GM10266 (cell line): ENCODE results near the gene REEP1.
"Not testable (repeated sequence)": the region's sequence is repeated elsewhere in the genome, so short reads cannot be mapped to it uniquely, and the experiment has no call there.

Source experiments
- DNase-seq: peaks from one replicate; pipeline ENCODE4 v3.0.0; 2012; ENCODE audit errors: extremely low spot score
- CTCF ChIP-seq: IDR thresholded peaks from 2 replicates; pipeline ENCODE4 v1.5.1; 2012; ENCODE audit warnings: mild to moderate bottlenecking, low read depth; ENCODE audit not compliant: control insufficient read depth, insufficient read depth; ENCODE audit errors: missing control alignments

Gene REEP1

GRCh38 chr2:86352137-86352726, 14.8 kb upstream of the REEP1 start:
- TF ChIP-seq CTCF: no peak
- DNase-seq: no peak

- no peak for DNase-seq
Measured at GRCh38 chr2:86350751-86351150, 13.3 kb upstream of the REEP1 start.

GRCh38 chr2:86347401-86347800, 10.0 kb upstream of the REEP1 start:
- DNase-seq: no peak
- no peak for TF ChIP-seq CTCF

More at GRCh38 chr2:86350751-86351150, 13.3 kb upstream of the REEP1 start:
- TF ChIP-seq CTCF: no peak

- DNase-seq: not testable (repeated sequence)
Measured at GRCh38 chr2:86345783-86346370, 8.5 kb upstream of the REEP1 start.

- DNase-seq: no peak
- no peak for TF ChIP-seq CTCF
Measured at GRCh38 chr2:86344404-86344803, 7.0 kb upstream of the REEP1 start.

- no peak for DNase-seq
- TF ChIP-seq CTCF: no peak
Measured at GRCh38 chr2:86342488-86342887, 5.1 kb upstream of the REEP1 start.

- no peak for DNase-seq
- TF ChIP-seq CTCF: no peak
Measured at GRCh38 chr2:86341470-86341869, 4.0 kb upstream of the REEP1 start.
